PC-3 (cell line): ENCODE data around the gene IL1RAP. TPM values are rescaled to one million over a fixed set of nuclear protein-coding genes. Genes with fewer than 3 reads are reported as not detected.

Experiments
- ATAC-seq: fragments of 200-7000 bp; cut with Tn5 transposase; 2 replicates; pipeline ENCODE4 v1.9.1; 2020; ENCODE audit warnings: mild to moderate bottlenecking, moderate library complexity
- BruUV-seq: library from RNA; stranded (reverse); fragments of 400-500 nt; replicated peaks from 2 replicates; lab custom pipeline; 2021; lab: Mats Ljungman, UMichigan
- CTCF ChIA-PET: fragments of 300-600 bp; sonication (Branson Sonifier 250); formaldehyde crosslinking; loops from one replicate; lab custom pipeline; 2022; ENCODE audit warnings: antibody characterized with exemption; lab: Charles Lee
- POLR2A ChIA-PET: fragments of 300-600 bp; sonication (Branson Sonifier 250); formaldehyde crosslinking; loops from one replicate; lab custom pipeline; 2022; ENCODE audit warnings: antibody characterized with exemption; ENCODE audit not compliant: unreplicated experiment; lab: Charles Lee
- DNase-seq: peaks from one replicate; pipeline ENCODE4 v3.0.0-alpha.2; 2015
- H2AFZ ChIP-seq: fragments of 300-600 bp; sonication (generic); 2 replicates; pipeline ENCODE4 v1.6.0; 2016; ENCODE audit warnings: antibody characterized with exemption, low read length
- H3F3A ChIP-seq: fragments of 300-600 bp; sonication (generic); one replicate; pipeline ENCODE4 v1.6.0; 2017; ENCODE audit warnings: antibody characterized with exemption, low read length, control low read depth, mild to moderate bottlenecking; ENCODE audit not compliant: unreplicated experiment
- H3K27ac ChIP-seq: fragments of 300-600 bp; sonication (generic); 2 replicates; pipeline ENCODE4 v1.5.1; 2016; ENCODE audit warnings: mild to moderate bottlenecking, low read length
- H3K27me3 ChIP-seq: fragments of 300-600 bp; sonication (generic); 2 replicates; pipeline ENCODE4 v1.6.1; 2016; ENCODE audit warnings: low read length, mixed read lengths
- H3K36me3 ChIP-seq: fragments of 300-600 bp; sonication (generic); 2 replicates; pipeline ENCODE4 v1.6.1; 2016; ENCODE audit warnings: low read depth, mixed run types, low read length, mixed read lengths
- H3K4me1 ChIP-seq: fragments of 300-600 bp; sonication (generic); 2 replicates; pipeline ENCODE4 v1.5.1; 2016; ENCODE audit warnings: low read length; ENCODE audit not compliant: insufficient read depth
- H3K4me2 ChIP-seq: fragments of 300-600 bp; sonication (generic); 2 replicates; pipeline ENCODE4 v1.6.0; 2016; ENCODE audit warnings: low read length
- H3K4me3 ChIP-seq: fragments of 300-600 bp; sonication (generic); 2 replicates; pipeline ENCODE4 v1.5.1; 2016; ENCODE audit warnings: mild to moderate bottlenecking, low read length, mixed read lengths
- H3K79me2 ChIP-seq: fragments of 300-600 bp; sonication (generic); 2 replicates; pipeline ENCODE4 v1.6.1; 2017; ENCODE audit warnings: low read length, mixed read lengths
- H3K9ac ChIP-seq: fragments of 300-600 bp; sonication (generic); 2 replicates; pipeline ENCODE4 v1.6.0; 2016; ENCODE audit warnings: mild to moderate bottlenecking, low read length
- H3K9me2 ChIP-seq: fragments of 300-600 bp; sonication (generic); replicated peaks from 2 replicates; pipeline ENCODE4 v1.6.1; 2016; ENCODE audit warnings: mixed run types, low read length, mixed read lengths
- H3K9me3 ChIP-seq: fragments of 300-600 bp; sonication (generic); 2 replicates; pipeline ENCODE4 v1.6.1; 2016; ENCODE audit warnings: low read length, mixed read lengths
- H4K20me1 ChIP-seq: fragments of 300-600 bp; sonication (generic); 2 replicates; pipeline ENCODE4 v1.6.1; 2016; ENCODE audit warnings: low read length, mixed read lengths
- CTCF ChIP-seq: fragments of 300-600 bp; sonication (generic); conservative IDR thresholded peaks from 2 replicates; pipeline ENCODE4 v1.5.1; 2017; ENCODE audit warnings: antibody characterized with exemption, low read depth, mild to moderate bottlenecking, low read length
- EZH2 ChIP-seq: fragments of 300-600 bp; sonication (generic); IDR thresholded peaks from one replicate; pipeline ENCODE4 v1.6.1; 2017; ENCODE audit warnings: antibody characterized with exemption, mild to moderate bottlenecking, low read length; ENCODE audit not compliant: unreplicated experiment
- EZH2phosphoT487 ChIP-seq: fragments of 300-600 bp; sonication (generic); IDR thresholded peaks from 2 replicates; pipeline ENCODE4 v1.6.1; 2018; ENCODE audit warnings: mild to moderate bottlenecking, antibody characterized with exemption, low read length, borderline replicate concordance
- intact Hi-C: fragments of 100-400 bp; cut with micrococcal nuclease; formaldehyde crosslinking; loops from 2 replicates; pipeline ENCODE4 v1.9.0; 2023
- total RNA-seq: library from RNA; depleted of rRNA; stranded (reverse); fragments of >200 nt; gene quantifications from 2 replicates; pipeline ENCODE4 v1.2.3, GENCODE V29; 2014

IL1RAP gene
- total RNA-seq, 1 experiment from 2014 or later, result 5.0 TPM

DNA sequence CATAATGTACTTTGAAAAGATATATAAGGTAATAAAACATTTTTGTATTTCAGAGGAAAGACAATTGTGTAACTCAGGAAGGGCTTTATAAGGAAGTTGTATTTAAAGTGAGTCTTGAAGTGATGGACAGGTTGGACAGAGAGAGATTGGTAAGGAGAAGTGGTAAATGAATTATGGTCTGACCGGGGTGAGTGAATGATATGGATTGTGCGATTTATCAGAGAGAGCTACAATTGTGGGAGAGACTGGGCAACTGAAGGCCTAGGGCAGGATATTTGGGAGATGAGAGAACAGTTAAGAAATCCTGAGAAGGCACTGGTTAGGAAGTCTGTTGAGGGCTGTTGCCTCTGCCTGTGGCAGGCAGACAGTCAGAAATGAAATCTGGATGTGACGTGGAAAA is 14.8 kb downstream of the IL1RAP start:
- ChIA-PET POLR2A (no interaction called here), CTCF (no interaction called here)
- ATAC-seq, result no peak
- Histone ChIP-seq H3K36me3 (no peaks in the 10 kb centered on the region), H3K4me1 (peaks cover 31% of the 10 kb centered on the region), H3K4me3 (no peak overlapping the region), H3F3A (no peaks in the 10 kb centered on the region), H4K20me1 (no peaks in the 10 kb centered on the region), H3K79me2 (no peaks in the 10 kb centered on the region), H3K9me3 (no peaks in the 10 kb centered on the region), H3K27ac (no peak overlapping the region), H3K27me3 (no peaks in the 10 kb centered on the region), H3K4me2 (no peak overlapping the region), H2AFZ (no peak overlapping the region), H3K9me2 (no peaks in the 10 kb centered on the region), H3K9ac (no peak overlapping the region)
- DNase-seq, result no peak
- intact Hi-C loops, result no loop called here
- no TSS peak for BruUV-seq
- no peak for TF ChIP-seq EZH2phosphoT487
- no peak for TF ChIP-seq CTCF
- no peak for TF ChIP-seq EZH2

- Histone ChIP-seq H3K9me2 (no peaks in the 10 kb centered on the region), H3K4me3 (no peak overlapping the region), H2AFZ (no peak overlapping the region), H3K27ac (no peak overlapping the region), H3K36me3 (no peaks in the 10 kb centered on the region), H3F3A (no peaks in the 10 kb centered on the region), H3K9me3 (no peaks in the 10 kb centered on the region), H3K27me3 (no peaks in the 10 kb centered on the region), H3K4me2 (no peak overlapping the region), H4K20me1 (no peaks in the 10 kb centered on the region), H3K79me2 (no peaks in the 10 kb centered on the region), H3K4me1 (peaks cover 45% of the 10 kb centered on the region), H3K9ac (no peak overlapping the region)
- ChIA-PET CTCF (no interaction called here), POLR2A (interaction anchor here (0.6 kb wide), 1 partner anchor 24 kb away, joined by 10 read pairs; no protein-coding TSS in a partner anchor)
- BruUV-seq, result no TSS peak
- ATAC-seq (no peak), DNase-seq (no peak)
- TF ChIP-seq EZH2, result no peak
- TF ChIP-seq CTCF, result no peak
- intact Hi-C loops, result loop anchor here (5.0 kb wide), 1 partner anchor 36 kb away; no protein-coding TSS in a partner anchor
These were observed 17.5 kb downstream of the IL1RAP start for GRCh38 chr3:190531406-190531805.

DNA sequence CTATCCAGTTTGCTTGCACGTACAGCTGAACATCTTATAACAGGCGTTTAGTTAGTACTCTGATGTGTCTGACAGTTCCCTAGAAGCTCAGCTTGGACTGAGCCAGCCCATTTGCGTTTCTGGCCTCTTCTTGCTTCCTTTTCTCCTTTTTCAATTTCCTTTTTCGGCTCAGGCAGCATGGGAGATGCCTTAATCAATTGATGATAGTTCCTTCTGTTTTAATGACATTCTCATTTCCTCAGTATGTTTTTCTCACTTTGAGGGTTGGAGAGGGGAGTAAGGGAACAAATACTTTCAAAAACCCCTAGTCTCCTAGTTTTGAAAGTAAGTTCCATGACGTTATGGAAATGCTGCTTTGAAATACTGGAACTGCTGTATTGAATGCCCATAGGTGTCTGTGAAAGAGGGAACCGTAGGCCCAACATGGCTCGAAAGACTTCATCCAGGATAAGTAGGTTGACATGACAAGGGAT is 18.9 kb downstream of the IL1RAP start:
- no peak overlapping the region for H3K4me3 ChIP-seq
- H3K9ac ChIP-seq, result no peak overlapping the region
- ChIA-PET POLR2A (no interaction called here), CTCF (no interaction called here)
- peaks cover 36% of the 10 kb centered on the region for H3K4me1 ChIP-seq
- ATAC-seq (no peak), DNase-seq (no peak)
- peak overlapping the region; percentile 59 for H3K27ac ChIP-seq
- BruUV-seq, result no TSS peak
- no peaks in the 10 kb centered on the region for H3F3A ChIP-seq
- H4K20me1 ChIP-seq, result no peaks in the 10 kb centered on the region
- intact Hi-C loops, result loop anchor here (5.0 kb wide), 1 partner anchor 35 kb away; no protein-coding TSS in a partner anchor
- H3K9me2 ChIP-seq, result no peaks in the 10 kb centered on the region
- H3K9me3 ChIP-seq, result no peaks in the 10 kb centered on the region
- H3K79me2 ChIP-seq, result no peaks in the 10 kb centered on the region
- H3K36me3 ChIP-seq, result no peaks in the 10 kb centered on the region
- TF ChIP-seq EZH2phosphoT487 (no peak), CTCF (no peak), EZH2 (no peak)
- no peak overlapping the region for H2AFZ ChIP-seq
- H3K27me3 ChIP-seq, result no peaks in the 10 kb centered on the region
- H3K4me2 ChIP-seq, result peak overlapping the region; percentile 26; the same call in 1 of the 2 replicates
